ENCODE results near the gene TCP1.
A peak's percentile ranks its signal among the peaks of the same experiment; 100 is the strongest.
"Not testable (repeated sequence)": the region's sequence is repeated elsewhere in the genome, so short reads cannot be mapped to it uniquely, and the experiment has no call there.

Gene TCP1

DNA sequence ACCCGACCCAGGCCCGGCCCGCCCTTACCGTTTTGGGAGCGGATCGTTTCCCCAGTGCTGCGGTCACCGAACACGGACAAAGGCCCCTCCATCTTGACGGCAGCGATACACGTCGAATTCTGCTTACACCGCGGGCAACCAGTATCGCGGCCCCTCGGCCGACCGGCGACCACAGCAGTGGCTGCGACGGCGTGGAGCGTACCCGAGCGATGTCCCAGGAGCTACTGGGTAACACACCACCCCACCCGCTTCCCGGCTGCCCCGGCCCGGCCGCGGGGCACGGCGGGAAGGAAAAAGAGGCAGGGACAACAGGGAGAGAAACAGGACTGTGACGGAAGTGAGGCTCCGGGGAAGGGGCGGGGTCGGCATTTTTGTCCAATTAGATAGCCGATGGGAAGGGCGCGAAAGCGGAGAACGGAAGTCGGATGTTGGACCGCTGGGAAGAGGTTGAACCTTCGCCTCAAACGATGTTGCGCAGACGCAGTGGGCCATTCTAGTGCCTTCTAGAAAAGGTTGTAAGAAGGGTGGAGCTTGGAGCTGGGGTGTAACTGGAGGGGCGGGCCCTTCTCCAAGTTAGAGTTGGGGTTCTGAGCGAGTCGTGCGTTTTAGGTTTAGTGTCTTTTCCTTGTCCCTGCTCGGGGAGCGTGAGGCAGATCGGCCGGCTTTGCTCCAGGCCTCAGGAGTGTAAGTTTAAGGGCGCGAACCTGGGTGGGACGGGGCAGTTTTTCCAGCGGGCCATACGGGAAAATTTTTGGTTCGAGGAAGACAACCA lies at the start of gene TCP1:
TSS of gene TCP1 (minus strand) at position 226 of the 772 bp plus-strand sequence. CDS start at position 92, 134 bp downstream.
- peak; percentile 100 for DNase-seq

DNA sequence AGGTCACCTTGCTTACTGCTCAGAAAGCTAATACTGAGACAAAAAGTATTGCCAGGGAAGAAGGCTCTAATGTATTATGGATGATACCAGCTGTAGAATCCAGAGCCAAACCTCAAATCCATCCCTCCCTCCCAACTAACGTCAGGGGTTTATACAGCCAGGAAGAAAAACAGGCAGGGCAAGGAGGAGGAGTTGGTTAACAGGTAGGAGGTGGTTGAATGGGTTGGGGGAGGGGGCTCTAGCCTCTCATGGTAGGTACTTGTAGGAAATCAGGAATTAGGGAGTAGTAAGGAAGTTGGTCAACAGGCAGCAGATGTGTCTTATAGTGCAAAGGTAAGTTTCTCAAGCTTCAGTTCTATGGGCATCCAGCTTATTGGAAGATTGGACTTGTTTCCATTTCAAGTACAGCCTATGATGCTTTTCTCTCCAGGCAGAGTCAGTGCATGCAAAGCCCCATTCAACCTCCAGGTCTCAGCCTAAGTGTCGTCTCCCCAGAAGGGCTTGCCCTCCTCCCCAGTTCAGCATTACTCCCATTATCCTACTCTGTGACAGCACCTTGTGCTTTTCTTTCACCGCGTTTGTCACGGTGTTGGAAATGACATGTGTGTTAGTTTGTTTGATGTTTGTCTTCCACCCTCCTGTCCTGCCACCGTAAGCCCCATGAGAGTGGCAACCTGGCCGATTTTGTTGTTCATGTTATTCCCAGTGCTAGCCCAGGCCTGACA lies 48.8 kb upstream of the TCP1 start:
- no peak for DNase-seq

DNA sequence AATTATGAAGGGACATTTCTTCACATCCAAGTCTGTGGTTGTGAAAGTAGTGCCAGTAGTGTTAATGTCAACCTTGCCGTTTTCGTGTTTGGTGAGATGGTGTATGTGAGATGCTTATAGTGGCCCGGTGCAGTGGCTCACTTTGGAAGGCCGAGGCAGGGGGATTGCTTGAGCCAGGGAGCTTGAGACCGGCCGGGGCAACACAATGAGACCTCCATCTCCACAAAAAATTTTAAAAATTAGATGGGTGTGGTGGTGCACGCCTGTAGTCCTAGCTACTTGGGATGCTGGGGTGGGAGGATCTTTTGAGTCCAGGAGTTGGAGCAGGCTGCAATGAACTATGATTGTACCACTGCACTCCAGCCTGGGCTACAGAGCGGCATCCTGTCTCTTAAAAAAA lies 48.1 kb upstream of the TCP1 start:
- no peak for DNase-seq

DNA sequence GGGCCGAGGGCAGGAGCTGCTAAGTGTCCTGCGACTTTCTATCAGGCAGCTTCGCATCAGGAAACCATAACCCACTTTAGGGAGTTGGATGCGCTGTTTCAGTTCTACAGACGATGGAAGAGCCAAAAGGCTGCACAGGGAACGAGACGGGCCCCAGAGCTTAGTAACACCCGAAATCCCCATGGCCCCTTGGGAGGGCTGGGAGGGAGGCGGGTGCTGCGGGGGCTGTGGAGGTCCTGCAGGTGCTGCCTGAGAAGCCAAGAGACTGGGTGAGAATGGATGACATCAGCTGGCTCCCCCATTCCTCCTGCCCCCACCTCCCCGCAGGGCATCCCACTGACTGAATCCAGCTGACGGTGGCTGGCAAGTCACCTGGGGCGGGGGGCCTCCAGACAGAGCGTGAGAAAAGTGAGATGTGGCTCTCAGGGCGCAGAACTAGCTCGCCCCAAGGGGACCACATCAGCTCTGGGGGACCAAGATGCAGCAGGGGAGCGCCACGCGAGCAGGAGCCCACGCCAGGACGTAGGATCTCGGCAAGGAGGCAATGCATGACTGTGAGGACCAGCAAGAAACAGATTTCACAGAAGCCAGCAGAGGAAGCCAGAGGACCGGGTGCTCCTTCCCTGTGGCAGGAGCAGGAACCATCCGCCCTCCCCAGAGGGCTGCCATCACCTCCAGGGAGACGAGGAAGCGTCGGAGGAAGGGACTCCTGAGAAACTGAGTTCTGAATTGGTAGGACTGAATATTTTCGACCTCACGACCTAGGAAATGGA lies 47.5 kb upstream of the TCP1 start:
- DNase-seq: no peak

DNA sequence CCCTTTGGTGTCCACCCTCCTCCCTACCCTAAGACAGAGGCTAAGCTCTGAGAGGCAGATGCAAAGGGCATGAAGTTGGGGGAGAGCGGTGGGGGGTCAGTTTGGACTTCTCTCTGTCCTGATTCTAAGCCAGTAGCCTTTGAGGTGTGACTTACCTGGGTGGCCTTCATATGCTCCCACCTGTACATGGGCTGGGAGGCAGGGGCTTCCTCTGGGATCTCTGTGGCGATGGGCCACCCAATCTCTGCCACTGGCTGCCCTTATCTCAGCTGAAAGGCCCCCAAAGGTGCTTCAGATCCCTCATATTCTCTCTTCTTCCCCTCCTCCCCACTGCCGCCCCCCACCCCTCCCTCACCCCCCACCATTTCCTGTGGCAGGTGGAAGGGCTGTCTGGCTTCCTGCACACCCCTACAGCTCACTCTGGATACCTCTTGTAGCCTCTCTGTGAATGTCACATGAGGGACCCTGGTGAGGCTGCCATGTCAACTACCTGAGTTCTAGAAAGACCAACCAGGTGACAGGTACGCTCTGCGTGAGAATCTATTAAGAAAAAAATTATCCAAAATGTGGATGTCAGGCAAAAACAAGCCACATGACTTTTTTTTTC lies 44.7 kb upstream of the TCP1 start:
- no peak for DNase-seq

DNA sequence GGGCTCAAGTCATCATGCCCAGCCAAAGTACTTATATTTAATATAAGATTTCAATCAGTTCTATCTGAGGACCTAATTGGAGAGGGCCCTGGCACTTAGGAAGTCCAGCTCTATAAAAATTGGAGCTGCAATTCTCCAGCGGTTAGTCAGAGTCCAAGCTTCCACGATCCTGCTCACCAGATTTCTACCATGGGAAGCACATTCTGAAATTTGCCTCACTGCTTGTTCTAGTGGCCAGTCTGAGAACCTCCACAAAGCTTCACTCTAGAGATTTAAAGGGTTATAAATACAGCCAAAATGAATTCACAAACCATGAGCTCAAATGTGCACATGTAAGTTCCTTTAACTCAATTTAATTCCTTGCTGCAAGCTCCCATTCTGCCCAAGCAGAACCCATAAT lies 44.2 kb upstream of the TCP1 start:
- DNase-seq: no peak

DNA sequence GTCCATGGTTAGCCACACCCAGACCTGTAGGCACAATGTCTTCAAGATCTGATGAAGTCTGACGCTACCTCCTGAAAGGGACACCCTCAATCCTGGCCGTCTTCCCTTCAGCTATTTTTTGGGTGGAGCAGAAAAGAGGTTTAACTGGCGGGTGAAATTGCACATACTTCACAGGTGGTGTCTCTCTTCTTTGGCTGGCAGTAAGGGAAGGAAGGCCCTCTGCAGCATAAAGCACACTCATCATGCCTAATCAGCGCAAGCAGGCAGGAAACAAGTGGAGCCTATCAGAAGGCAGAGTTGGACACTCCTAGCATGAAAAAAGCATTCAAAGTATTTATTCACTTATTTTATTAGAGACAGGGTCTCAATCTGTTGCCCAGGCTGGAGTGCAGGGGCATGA lies 43.5 kb upstream of the TCP1 start:
- peak; percentile 76 for DNase-seq

DNA sequence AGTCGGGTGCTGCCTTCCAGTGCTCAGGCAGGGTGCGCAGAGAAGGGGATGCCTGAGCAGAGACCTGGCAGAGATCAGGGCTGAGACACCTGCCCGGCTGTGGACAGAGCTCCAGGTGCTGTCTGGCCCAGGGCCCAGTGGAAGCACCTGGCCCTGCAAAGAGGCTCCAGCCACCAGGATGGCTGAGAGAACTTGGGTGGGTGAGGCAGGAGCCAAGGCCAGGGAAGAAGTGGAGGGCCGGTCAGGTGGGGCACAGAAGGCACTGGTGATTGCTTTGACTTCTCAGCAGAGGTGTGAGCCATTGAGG lies 41.9 kb upstream of the TCP1 start:
- no peak for DNase-seq

DNA sequence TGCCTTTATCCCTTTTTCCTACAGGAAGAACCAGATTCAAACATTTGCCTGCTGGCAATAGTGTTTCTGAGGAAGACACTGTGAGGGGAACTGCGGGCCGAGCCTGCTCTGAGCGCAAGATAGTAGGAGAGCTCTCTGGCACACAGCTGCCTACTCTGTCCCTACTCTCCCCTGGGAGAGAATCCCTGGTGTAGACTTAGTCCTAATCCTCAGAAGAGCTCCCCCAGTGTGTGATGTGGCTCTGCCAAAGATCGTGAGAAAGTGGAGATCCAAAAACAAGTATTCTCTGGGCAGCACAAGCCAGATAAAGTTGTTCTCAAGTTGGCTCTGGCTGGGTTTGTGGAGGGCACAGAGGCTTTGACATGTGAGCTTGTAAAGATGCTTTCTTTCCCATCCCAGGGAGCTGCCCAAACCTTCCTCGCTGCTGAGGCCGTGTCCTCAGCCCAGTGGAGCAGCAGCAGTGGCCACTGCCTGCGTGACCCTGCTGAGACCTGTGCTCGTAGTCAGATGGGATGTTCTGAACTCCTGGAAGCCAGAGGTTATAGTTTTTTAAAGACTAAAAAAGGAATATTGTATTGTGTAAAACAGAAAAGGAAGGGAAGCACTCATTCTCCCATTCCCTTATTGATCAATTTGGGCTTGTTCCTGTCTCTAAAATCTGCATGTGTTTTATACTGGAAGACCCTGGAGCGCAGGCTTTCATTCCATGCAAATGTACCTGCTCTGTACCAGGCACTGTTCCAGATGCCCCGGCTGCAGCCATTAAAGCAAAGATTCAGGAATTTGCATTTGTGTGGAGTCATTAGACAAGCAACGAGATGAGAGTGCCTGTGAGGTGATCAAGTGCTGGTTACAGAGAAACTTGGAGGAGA lies 41.3 kb upstream of the TCP1 start:
- no peak for DNase-seq

DNA sequence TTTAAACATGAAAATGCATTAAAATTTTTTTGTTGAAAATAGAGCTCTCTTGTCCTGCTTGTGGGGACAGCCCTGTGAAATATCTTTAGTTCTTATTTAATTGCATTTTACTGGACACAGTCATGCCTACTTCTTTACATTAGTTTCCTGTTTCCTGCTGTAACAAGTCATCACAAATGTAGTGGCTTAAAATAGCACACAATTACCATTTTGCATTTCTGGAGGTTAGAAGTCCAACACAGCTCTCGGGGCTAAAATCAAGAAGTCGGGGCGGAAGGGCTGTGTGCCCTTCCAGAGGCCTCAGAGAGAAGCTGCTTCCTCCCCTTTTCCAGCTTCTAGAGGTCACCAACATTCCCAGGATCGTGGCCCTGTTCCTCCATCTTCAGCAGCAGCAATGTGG lies 40.1 kb upstream of the TCP1 start:
- peak; percentile 43 for DNase-seq

DNA sequence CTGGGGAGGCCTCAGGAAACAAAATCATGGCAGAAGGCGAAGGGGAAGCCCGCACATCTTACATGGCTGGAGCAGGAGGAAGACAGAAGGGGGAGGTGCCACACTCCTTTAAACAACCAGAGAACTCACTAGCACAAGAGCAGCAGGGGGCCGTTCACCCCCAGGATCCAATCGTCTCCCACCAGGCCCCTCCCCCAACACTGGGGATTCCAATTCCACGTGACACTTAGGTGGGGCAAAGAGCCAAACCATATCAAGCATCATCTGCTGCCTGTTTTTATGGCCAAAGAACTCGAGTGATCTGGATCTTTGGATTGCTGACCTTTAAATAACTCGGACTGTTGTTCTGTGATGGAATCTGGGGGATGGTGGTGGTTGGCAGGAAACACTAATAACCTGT lies 38.7 kb upstream of the TCP1 start:
- DNase-seq: no peak

DNA sequence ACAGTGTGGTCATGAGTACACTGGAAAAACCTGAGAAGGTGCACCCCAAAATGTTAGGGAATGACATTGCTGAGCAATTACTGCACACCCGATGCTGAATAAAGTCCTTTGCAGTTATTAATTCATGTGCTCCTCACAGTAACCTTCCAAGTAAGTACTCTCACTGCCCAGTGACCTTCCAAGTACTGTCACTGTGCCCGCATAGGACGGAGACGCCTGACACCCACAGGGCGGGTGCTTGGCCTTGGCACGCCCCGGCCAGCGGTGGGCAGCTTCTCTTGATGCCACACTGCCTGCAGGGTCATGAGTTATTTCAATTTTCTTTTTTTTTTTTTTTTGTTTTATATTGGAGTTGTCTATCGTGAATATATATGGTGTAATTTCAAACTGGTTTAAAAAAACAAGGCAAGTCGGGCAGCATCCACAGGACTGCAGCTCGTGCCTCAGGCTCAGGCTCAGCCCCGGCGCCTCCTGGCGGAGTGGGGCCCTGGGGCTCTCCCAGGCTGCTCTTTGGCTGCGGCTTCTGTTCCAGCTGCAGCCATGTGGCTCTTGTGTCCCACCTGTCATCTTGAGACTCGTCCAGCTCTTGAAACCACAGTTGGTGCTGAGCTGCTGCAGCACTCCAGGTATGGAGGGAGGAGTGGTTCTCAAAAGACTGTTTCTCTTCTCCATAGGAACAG lies 37.7 kb upstream of the TCP1 start:
- no peak for DNase-seq

DNA sequence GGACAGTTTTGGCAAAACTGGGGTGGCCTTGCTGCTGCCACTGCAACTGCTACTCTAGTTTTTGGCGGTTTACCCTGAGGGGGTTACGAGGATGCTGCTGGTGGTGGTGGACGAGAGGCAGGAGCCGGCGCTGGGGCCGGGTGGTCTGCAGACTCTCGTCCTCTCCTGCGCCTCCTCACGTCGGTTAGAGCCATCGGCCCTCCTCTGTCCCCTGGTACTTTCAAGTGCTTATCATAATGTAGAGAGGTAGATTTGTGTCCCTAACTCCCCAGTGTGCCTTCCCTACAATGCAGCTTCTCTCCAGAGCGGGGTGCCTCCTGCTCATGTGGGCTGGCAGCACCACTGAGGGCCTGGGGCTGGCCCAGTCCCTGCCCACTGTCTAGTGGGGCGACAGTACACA lies 36.6 kb upstream of the TCP1 start:
- DNase-seq: no peak

DNA sequence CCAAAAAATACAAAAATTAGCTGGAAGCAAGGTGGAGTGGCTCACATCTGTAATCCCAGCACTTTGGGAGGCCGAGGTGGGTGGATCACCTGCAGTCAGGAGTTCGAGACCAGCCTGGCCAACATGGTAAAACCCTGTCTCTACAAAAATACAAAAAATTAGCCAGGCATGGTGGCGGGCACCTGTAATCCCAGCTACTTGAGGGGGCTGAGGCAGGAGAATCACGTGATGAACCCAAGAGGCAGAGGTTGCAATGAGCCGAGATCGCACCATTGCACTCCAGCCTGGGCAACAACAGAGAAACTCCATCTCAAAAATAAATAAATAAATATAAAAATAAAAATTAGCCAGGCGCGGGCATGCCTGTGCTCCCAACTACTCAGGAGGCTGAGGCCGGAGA lies 35.3 kb upstream of the TCP1 start:
- DNase-seq: not testable (repeated sequence)

DNA sequence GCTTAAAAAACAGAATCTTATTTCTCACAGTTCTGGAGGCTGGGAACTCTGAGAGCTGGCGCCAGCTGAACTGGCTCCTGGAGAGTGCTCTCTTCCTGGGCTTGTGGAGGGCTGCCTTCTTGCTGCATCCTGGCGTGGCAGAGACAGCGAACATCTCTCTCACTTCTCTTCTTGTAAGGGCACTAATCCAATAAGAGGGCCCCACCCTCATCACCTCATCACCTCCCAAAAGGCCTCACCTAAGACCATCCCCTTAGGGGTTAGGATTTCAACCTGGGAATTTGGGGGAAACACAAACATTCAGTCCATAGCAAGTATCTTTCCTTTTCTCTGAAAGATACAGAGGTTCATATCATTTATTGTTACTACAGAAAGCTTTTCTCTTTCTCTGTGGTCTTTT lies 34.6 kb upstream of the TCP1 start:
- no peak for DNase-seq

DNA sequence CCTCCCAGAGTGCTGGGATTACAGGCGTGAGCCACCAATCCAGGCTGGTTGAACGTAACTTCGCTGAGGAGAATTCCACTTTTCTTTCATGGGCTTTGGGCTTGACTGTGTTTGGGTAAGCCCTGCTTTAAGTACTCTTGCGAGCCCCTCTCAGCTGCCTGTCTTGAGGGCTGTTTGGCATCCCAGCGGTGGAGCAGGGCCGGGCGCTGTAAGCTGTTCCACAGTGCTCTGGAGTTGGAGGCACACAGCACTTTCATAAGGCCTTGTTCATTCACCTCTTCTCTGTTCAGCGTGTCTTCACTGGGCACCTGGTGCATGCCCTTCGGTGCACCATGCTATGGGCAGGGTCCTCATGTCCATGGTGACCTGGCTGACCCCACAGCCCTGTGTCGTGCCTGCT lies 32.3 kb upstream of the TCP1 start:
- no peak for DNase-seq

DNA sequence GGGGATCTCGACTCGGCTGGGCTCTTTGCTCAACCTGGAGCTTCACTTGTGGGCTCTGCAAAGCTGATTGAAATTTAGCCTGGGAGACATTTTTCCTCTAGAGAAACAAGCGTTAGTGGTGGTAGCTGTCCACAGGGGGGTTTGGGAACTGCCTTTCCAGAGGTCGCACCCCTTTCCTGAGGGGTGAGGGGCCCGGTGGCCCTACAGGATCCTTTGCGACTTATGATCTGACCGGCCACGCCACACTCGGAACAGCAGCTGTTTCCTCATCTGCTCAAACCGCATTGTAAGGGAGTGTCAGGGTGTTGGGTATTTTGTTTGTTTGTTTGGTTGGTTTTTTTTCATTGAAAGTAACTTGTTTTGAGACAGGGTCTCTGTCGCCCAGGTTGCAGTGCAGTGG lies 31.7 kb upstream of the TCP1 start:
- peak; percentile 71 for DNase-seq

DNA sequence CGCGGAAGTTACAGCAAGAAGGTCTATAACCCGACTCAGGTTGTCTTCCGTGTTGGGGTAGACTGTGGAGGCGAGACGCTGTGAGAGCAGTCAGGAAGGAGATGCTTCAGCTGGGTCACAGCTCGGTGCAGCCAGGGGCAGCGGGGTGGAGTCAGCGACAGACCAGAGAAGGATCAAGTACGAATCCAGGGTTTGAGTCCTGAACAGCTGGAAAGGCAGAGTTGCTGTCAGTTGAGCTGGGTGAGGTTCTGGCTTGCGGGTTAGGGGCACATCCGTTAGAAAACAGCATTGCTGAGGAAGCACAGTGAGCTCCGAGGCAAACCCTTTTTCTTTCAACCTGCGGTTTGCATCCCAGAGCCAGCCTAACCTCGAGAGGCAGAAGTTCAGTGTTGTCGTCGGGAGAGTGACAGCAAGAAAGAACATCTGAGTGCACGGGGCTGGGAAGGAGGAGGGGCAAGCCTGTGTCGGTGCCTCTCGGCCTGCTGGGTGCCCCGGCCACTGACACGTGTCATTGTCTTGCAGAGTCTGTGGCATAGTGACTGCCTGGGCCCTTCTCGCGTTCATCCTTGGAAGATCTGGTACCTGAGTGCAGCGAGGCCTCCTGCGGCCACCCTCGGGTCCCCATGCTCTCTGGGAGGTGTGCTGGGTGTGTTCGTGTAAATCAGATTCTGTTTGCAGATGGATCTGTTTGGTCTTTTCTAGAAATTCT lies 30.7 kb upstream of the TCP1 start:
- DNase-seq: peak; percentile 79

DNA sequence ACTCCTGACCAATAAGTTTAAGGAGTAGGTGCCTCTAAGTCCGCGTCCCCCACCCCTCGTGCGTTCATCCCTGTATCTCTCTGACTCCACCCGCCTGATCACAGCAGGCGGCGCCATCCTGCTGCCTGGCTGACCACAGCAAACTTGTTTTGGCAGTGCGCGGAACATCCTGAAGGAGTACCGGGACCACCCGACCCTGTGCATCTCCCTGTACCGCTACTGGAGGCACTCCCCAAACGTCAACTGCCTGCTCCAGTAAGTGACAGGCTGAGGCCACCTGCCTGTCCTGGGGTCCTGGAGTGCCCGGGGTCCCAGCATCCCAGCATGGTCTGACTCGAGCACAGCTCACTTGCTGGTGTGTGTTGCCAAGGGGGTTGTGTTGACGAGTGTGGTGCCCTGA lies 29.7 kb upstream of the TCP1 start:
- no peak for DNase-seq

DNA sequence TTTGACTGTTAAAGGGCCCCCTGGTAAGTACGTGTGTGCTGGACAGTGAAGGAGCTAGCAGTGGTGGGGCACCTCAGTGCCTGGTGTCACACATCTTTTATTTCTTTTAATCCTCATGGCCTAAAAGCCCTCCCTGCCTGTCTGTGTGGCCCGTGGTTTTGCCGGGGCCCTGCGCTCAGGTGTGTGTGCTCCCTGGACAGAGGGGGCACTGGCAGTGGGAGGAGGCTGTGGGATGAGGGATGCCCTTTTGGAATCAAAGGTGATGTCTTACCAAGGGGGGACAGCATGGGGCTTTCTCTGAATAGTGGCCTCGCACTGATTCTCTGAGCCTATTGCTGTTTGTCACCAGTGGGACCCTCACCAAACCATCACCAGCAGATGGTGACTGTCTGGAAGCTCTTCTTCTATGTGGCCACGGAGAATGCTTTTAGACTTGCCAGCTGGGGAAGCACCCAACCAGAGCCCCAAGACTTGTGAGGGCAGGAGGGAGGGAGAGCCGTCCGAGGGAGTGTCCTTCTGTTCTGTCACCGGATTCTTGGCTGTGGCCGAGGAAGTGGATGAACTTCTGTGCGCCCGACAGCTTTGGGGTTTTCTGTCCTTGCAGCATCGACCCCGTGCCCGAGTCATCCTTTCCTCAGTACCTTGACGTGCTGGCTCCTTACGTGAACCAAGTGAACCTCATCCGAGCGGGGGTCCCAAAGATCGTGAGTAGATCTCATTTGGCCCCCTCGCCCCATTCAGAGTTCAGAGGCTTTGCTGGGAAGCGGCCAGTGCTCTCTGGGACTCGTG lies 28.7 kb upstream of the TCP1 start:
- no peak for DNase-seq

Data from hematopoietic multipotent progenitor cell treated with erythropoietin and hydrocortisone succinate and interleukin-3 and kit ligand, for 4 days (in vitro differentiated cells).